ENCODE measurements around the gene CKS2.
"Not testable (repeated sequence)": the region's sequence is repeated elsewhere in the genome, so short reads cannot be mapped to it uniquely, and the experiment has no call there.

CKS2 gene

DNA sequence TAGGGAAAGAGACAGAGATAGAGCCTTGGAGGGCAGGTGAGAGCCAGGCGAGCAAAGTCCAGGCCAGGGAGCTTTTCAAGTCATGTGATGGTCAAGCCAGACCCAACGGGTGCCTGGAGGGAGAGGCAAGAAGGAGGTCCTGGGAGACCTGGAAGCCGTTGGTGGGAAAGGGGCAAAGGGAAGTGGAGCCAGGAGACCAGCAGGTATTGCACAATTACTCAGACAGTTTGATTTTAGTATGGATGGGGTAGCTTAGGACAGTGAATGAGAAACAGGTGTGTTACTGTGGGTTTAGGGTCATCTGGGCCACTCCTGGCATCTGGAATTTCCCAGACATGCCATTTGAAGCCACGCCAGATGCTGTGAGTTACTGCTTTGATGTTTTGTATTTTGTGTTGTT, 12.4 kb downstream of the CKS2 start:
- H3K4me3 ChIP-seq (ENCODE audit: insufficient read depth, low read depth, low read length): no peak overlapping the region
- H3K9me3 ChIP-seq (ENCODE audit: control insufficient read depth, low read length): no peaks in the 10 kb centered on the region
- no peaks in the 10 kb centered on the region for H3K36me3 ChIP-seq (ENCODE audit: control insufficient read depth, insufficient read depth, low read length)
- H3K27me3 ChIP-seq (ENCODE audit: control insufficient read depth, insufficient read depth, low read length, poor library complexity, severe bottlenecking): no peaks in the 10 kb centered on the region
- WGBS, 2 experiments: 92 to 94% methylated on average over 4 of the region's 4 CpGs
- H3K27ac ChIP-seq (ENCODE audit: insufficient read depth, low read depth, low read length, poor library complexity, severe bottlenecking): no peak overlapping the region
- peaks cover 4% of the 10 kb centered on the region for H3K4me1 ChIP-seq (ENCODE audit: control insufficient read depth, insufficient read depth, low read length)

DNA sequence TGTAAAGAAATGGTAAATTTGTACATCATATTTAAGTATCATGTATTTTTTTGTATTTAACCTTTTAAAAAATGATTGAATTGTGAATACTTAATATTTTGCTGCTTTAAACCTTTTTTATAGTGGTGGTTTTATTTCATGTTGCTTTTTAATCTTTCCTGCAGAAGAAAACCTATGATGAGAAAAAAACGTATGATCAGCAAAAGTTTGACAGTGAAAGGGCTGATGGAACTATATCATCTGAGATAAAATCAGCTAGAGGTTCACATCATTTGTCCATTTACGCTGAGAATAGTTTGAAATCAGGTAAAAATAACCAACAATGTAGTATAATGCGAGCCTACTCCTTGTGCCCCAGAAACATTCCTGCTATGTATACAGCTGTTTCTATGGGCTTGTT, 14.7 kb downstream of the CKS2 start:
- no peak overlapping the region for H3K4me3 ChIP-seq (ENCODE audit: insufficient read depth, low read depth, low read length)
- H3K4me1 ChIP-seq (ENCODE audit: control insufficient read depth, insufficient read depth, low read length): no peaks in the 10 kb centered on the region
- H3K36me3 ChIP-seq (ENCODE audit: control insufficient read depth, insufficient read depth, low read length): peaks cover 15% of the 10 kb centered on the region

DNA sequence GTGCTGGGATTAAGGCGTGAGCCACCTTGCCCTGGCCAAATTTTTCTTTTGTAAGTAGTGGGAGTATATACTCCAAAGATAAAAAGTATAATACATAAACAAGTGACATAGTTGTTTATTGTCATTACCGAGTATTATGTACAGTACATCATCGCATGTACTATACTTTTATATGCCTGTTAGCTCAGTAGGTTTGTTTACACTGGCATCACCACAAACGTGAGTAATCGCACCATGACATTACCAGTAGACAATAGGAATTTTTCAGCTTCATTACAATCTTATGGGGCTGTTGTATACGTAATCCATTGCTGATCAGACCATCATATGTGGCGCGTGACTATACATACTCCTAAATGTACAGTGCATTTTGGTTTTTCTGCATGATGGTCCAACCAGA, 17.1 kb downstream of the CKS2 start:
- Histone ChIP-seq H3K4me1 (ENCODE audit: control insufficient read depth, insufficient read depth, low read length) (no peaks in the 10 kb centered on the region), H3K27me3 (ENCODE audit: control insufficient read depth, insufficient read depth, low read length, poor library complexity, severe bottlenecking) (no peaks in the 10 kb centered on the region), H3K9me3 (ENCODE audit: control insufficient read depth, low read length) (no peaks in the 10 kb centered on the region), H3K4me3 (ENCODE audit: insufficient read depth, low read depth, low read length) (no peak overlapping the region), H3K27ac (ENCODE audit: insufficient read depth, low read depth, low read length, poor library complexity, severe bottlenecking) (no peak overlapping the region), H3K36me3 (ENCODE audit: control insufficient read depth, insufficient read depth, low read length) (peaks cover 19% of the 10 kb centered on the region)
- WGBS, 2 experiments: 97 to 98% methylated on average over 7 to 8 of the region's 8 CpGs

More for the DNA sequence above, 14.7 kb downstream of the CKS2 start:
- no peak overlapping the region for H3K27ac ChIP-seq (ENCODE audit: insufficient read depth, low read depth, low read length, poor library complexity, severe bottlenecking)
- H3K27me3 ChIP-seq (ENCODE audit: control insufficient read depth, insufficient read depth, low read length, poor library complexity, severe bottlenecking): no peaks in the 10 kb centered on the region
- 96% methylated on average over 3 of the region's 3 CpGs for WGBS, 2 experiments
- no peaks in the 10 kb centered on the region for H3K9me3 ChIP-seq (ENCODE audit: control insufficient read depth, low read length)

- Histone ChIP-seq H3K36me3 (ENCODE audit: control insufficient read depth, insufficient read depth, low read length) (peaks cover 34% of the 10 kb centered on the region), H3K9me3 (ENCODE audit: control insufficient read depth, low read length) (no peaks in the 10 kb centered on the region), H3K4me1 (ENCODE audit: control insufficient read depth, insufficient read depth, low read length) (no peaks in the 10 kb centered on the region), H3K4me3 (ENCODE audit: insufficient read depth, low read depth, low read length) (no peak overlapping the region), H3K27me3 (ENCODE audit: control insufficient read depth, insufficient read depth, low read length, poor library complexity, severe bottlenecking) (no peaks in the 10 kb centered on the region), H3K27ac (ENCODE audit: insufficient read depth, low read depth, low read length, poor library complexity, severe bottlenecking) (no peak overlapping the region)
These were observed 18.9 kb downstream of the CKS2 start for GRCh38 chr9:89329917-89330316.

GRCh38 chr9:89330513-89330912, 19.5 kb downstream of the CKS2 start:
- Histone ChIP-seq H3K27ac (ENCODE audit: insufficient read depth, low read depth, low read length, poor library complexity, severe bottlenecking) (no peak overlapping the region), H3K4me3 (ENCODE audit: insufficient read depth, low read depth, low read length) (no peak overlapping the region), H3K4me1 (ENCODE audit: control insufficient read depth, insufficient read depth, low read length) (no peaks in the 10 kb centered on the region), H3K36me3 (ENCODE audit: control insufficient read depth, insufficient read depth, low read length) (peaks cover 40% of the 10 kb centered on the region), H3K9me3 (ENCODE audit: control insufficient read depth, low read length) (no peaks in the 10 kb centered on the region), H3K27me3 (ENCODE audit: control insufficient read depth, insufficient read depth, low read length, poor library complexity, severe bottlenecking) (no peaks in the 10 kb centered on the region)
- WGBS, 2 experiments: 95 to 98% methylated on average over 7 of the region's 7 CpGs

- H3K27ac ChIP-seq (ENCODE audit: insufficient read depth, low read depth, low read length, poor library complexity, severe bottlenecking): no peak overlapping the region
- H3K36me3 ChIP-seq (ENCODE audit: control insufficient read depth, insufficient read depth, low read length): peaks cover 46% of the 10 kb centered on the region
- no peaks in the 10 kb centered on the region for H3K9me3 ChIP-seq (ENCODE audit: control insufficient read depth, low read length)
- H3K27me3 ChIP-seq (ENCODE audit: control insufficient read depth, insufficient read depth, low read length, poor library complexity, severe bottlenecking): no peaks in the 10 kb centered on the region
- no peak overlapping the region for H3K4me3 ChIP-seq (ENCODE audit: insufficient read depth, low read depth, low read length)
- WGBS, 2 experiments: 95 to 97% methylated on average over 2 of the region's 2 CpGs
- no peaks in the 10 kb centered on the region for H3K4me1 ChIP-seq (ENCODE audit: control insufficient read depth, insufficient read depth, low read length)
These were observed 28.8 kb downstream of the CKS2 start for GRCh38 chr9:89339807-89340206.

DNA sequence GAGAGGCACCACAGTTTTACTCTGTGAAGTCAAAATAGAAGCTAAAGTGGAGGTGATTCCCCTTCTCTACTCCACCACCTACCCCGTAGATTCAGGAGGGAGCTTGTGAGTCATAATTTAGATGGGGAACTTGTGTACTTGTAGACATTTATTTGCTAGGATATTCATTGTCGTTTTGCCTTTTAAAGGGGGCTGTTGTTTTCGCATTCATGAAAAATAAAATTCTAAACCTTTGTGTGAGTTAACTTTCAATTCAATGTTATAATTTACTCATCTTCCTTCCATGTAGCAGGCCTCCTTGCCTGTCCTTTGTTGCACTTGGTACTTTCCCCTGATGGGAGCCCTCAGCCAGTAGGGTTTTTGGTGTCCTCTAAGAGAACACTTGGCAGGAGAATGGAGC, 29.3 kb downstream of the CKS2 start:
- H3K4me3 ChIP-seq (ENCODE audit: insufficient read depth, low read depth, low read length): no peak overlapping the region
- 92 to 100% methylated on average over 1 to 3 of the region's 3 CpGs for WGBS, 2 experiments
- no peaks in the 10 kb centered on the region for H3K4me1 ChIP-seq (ENCODE audit: control insufficient read depth, insufficient read depth, low read length)
- H3K9me3 ChIP-seq (ENCODE audit: control insufficient read depth, low read length): no peaks in the 10 kb centered on the region
- no peaks in the 10 kb centered on the region for H3K27me3 ChIP-seq (ENCODE audit: control insufficient read depth, insufficient read depth, low read length, poor library complexity, severe bottlenecking)
- H3K27ac ChIP-seq (ENCODE audit: insufficient read depth, low read depth, low read length, poor library complexity, severe bottlenecking): no peak overlapping the region
- H3K36me3 ChIP-seq (ENCODE audit: control insufficient read depth, insufficient read depth, low read length): peaks cover 44% of the 10 kb centered on the region

DNA sequence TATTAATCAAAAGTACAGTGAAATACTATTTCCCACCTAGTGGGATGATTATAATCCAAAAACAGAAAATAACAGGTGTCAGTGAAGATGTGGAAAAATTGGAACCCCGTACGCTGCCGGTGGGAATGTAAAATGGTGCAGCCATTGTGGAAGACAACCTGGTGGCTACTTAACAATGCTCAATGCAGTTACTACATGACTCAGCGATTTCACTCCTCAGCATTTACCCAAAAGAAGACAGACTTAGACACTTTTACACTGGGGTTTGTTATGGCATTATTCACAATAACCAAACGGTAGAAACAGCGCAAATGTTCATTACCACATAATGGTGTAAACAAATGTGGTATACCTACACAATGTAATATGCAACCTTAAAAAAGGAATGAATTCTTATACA, 31.2 kb downstream of the CKS2 start:
- 93% methylated on average over 4 to 6 of the region's 6 CpGs for WGBS, 2 experiments
- Histone ChIP-seq H3K4me1 (ENCODE audit: control insufficient read depth, insufficient read depth, low read length) (no peaks in the 10 kb centered on the region), H3K36me3 (ENCODE audit: control insufficient read depth, insufficient read depth, low read length) (peaks cover 51% of the 10 kb centered on the region), H3K4me3 (ENCODE audit: insufficient read depth, low read depth, low read length) (no peak overlapping the region), H3K27me3 (ENCODE audit: control insufficient read depth, insufficient read depth, low read length, poor library complexity, severe bottlenecking) (no peaks in the 10 kb centered on the region), H3K27ac (ENCODE audit: insufficient read depth, low read depth, low read length, poor library complexity, severe bottlenecking) (no peak overlapping the region), H3K9me3 (ENCODE audit: control insufficient read depth, low read length) (no peaks in the 10 kb centered on the region)

- 90% methylated on average over 1 of the region's 1 CpG; no CpG with 5 or more reads in 1 of the 2 experiments for WGBS, 2 experiments
These were observed 32.0 kb downstream of the CKS2 start for GRCh38 chr9:89342948-89343347.

DNA sequence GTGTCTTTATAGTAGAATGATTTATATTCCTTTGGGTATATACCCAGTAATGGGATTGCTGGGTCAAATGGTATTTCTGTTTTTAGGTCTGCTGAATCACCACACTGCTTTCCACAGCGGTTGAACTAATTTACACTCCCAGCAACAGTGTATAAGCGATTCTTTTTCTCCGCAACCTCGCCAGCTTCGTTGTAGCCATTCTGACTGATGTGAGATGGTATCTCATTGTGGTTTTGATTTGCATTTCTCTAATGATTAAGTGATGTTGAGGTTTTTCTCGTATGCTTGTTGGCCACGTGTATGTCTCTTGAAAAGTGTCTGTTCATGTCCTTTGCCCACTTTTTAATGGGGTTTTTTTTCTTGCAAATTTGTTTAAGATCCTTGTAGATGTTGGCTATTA, 32.8 kb downstream of the CKS2 start:
- H3K4me3 ChIP-seq (ENCODE audit: insufficient read depth, low read depth, low read length); H3K4me1 ChIP-seq (ENCODE audit: control insufficient read depth, insufficient read depth, low read length); H3K9me3 ChIP-seq (ENCODE audit: control insufficient read depth, low read length); H3K27me3 ChIP-seq (ENCODE audit: control insufficient read depth, insufficient read depth, low read length, poor library complexity, severe bottlenecking); H3K27ac ChIP-seq (ENCODE audit: insufficient read depth, low read depth, low read length, poor library complexity, severe bottlenecking): not testable (repeated sequence)
- peaks cover 49% of the 10 kb centered on the region for H3K36me3 ChIP-seq (ENCODE audit: control insufficient read depth, insufficient read depth, low read length)
- 93 to 97% methylated on average over 7 of the region's 7 CpGs for WGBS, 2 experiments

More at GRCh38 chr9:89342948-89343347, 32.0 kb downstream of the CKS2 start:
- Histone ChIP-seq H3K9me3 (ENCODE audit: control insufficient read depth, low read length) (no peaks in the 10 kb centered on the region), H3K4me1 (ENCODE audit: control insufficient read depth, insufficient read depth, low read length) (no peaks in the 10 kb centered on the region), H3K27me3 (ENCODE audit: control insufficient read depth, insufficient read depth, low read length, poor library complexity, severe bottlenecking) (no peaks in the 10 kb centered on the region), H3K36me3 (ENCODE audit: control insufficient read depth, insufficient read depth, low read length) (peaks cover 48% of the 10 kb centered on the region), H3K4me3 (ENCODE audit: insufficient read depth, low read depth, low read length) (no peak overlapping the region), H3K27ac (ENCODE audit: insufficient read depth, low read depth, low read length, poor library complexity, severe bottlenecking) (no peak overlapping the region)

DNA sequence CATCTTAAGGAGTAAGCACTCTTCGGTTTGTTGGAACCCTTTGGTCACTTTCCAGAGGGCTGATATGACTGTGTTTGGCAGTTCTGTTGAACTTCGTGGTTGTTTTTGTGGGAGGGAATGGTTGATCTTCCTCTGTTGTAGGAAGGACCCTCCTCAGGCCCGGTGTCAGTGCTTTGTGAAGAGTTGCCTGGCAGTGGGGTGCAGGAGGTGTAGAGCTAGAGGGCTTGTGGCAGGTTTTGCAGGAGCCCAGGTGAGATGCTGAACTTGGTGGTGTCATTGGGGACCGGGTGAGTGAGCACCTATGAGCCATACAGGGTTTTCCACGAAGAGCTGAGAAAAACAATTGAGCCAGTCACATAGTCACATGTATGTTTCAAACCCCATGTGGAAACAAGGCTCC, 34.5 kb downstream of the CKS2 start:
- Histone ChIP-seq H3K9me3 (ENCODE audit: control insufficient read depth, low read length) (no peaks in the 10 kb centered on the region), H3K4me1 (ENCODE audit: control insufficient read depth, insufficient read depth, low read length) (no peaks in the 10 kb centered on the region), H3K27ac (ENCODE audit: insufficient read depth, low read depth, low read length, poor library complexity, severe bottlenecking) (no peak overlapping the region), H3K27me3 (ENCODE audit: control insufficient read depth, insufficient read depth, low read length, poor library complexity, severe bottlenecking) (no peaks in the 10 kb centered on the region), H3K4me3 (ENCODE audit: insufficient read depth, low read depth, low read length) (no peak overlapping the region), H3K36me3 (ENCODE audit: control insufficient read depth, insufficient read depth, low read length) (peaks cover 48% of the 10 kb centered on the region)
- 94 to 95% methylated on average over 5 of the region's 5 CpGs for WGBS, 2 experiments

Data from ectodermal cell (in vitro differentiated cells).